T-cell (primary cell): ENCODE data around the gene GPR22. TPM values are rescaled to one million over a fixed set of nuclear protein-coding genes. Genes with fewer than 3 reads are reported as not detected.

Experiments used
- ATAC-seq, 4 experiments: fragments of 200-7000 bp in 3 of 4; fragments of 150-1000 bp in 1 of 4; cut with Tn5 transposase; replicated peaks in 1 of 4; 1 replicate in 3 of 4; 2 replicates in 1 of 4; pipeline ENCODE4 v1.10.0; 2021; ENCODE audit warnings: moderate library complexity in 3 of 4, mild to moderate bottlenecking in 2 of 4, moderate number of reproducible peaks in 1 of 4
- CTCF ChIA-PET, 2 donors: fragments of 300-600 bp; sonication (Branson Sonifier 250); formaldehyde crosslinking; loops; one replicate each; lab custom pipeline; 2022; ENCODE audit warnings: antibody characterized with exemption in 2 of 2; lab: Charles Lee
- POLR2A ChIA-PET, 2 donors: fragments of 300-600 bp; sonication (Branson Sonifier 250); formaldehyde crosslinking; loops; one replicate each; lab custom pipeline; 2022; ENCODE audit warnings: antibody characterized with exemption in 2 of 2; lab: Charles Lee
- DNase-seq, 35 experiments: peaks; one replicate each; pipeline versions ENCODE4 v3.0.0 to v3.0.0-alpha.2; 2013 to 2023
- H3K27ac ChIP-seq: one replicate; pipeline ENCODE4 v1.5.1; 2013; ENCODE audit warnings: low read length
- H3K27me3 ChIP-seq, 2 experiments: replicated peaks in 1 of 2; 1 replicate in 1 of 2; 2 replicates in 1 of 2; pipeline versions ENCODE4 v1.6.1 to v1.7.0; 2013; ENCODE audit warnings: low read length in 1 of 2, mixed read lengths in 1 of 2; ENCODE audit not compliant: control insufficient read depth in 2 of 2, insufficient read depth in 2 of 2; ENCODE audit errors: extremely low read depth in 1 of 2
- H3K36me3 ChIP-seq, 2 donors: 1 replicate in 1 of 2; 2 replicates in 1 of 2; pipeline versions ENCODE4 v1.6.1 to v1.7.0; 2013; ENCODE audit warnings: low read length in 1 of 2; ENCODE audit not compliant: control insufficient read depth in 2 of 2, insufficient read depth in 1 of 2; ENCODE audit errors: extremely low read depth in 1 of 2
- H3K4me1 ChIP-seq, 2 experiments: 1 replicate in 1 of 2; 2 replicates in 1 of 2; pipeline versions ENCODE4 v1.6.1 to v1.7.0; 2013; ENCODE audit warnings: low read length in 2 of 2, mixed read lengths in 1 of 2; ENCODE audit not compliant: insufficient read depth in 2 of 2, control insufficient read depth in 1 of 2; ENCODE audit errors: extremely low read depth in 1 of 2
- H3K4me3 ChIP-seq, 2 donors: 1 replicate in 1 of 2; 2 replicates in 1 of 2; pipeline versions ENCODE4 v1.5.1 to v1.7.0; 2013; ENCODE audit warnings: mild to moderate bottlenecking in 2 of 2, low read length in 1 of 2, moderate library complexity in 1 of 2; ENCODE audit not compliant: control insufficient read depth in 1 of 2; ENCODE audit errors: extremely low read depth in 1 of 2
- H3K9me3 ChIP-seq: 2 replicates; pipeline ENCODE4 v1.7.0; 2013
- H3K27ac Mint-ChIP-seq, 2 donors: one replicate each; pipeline ENCODE4 v1.8.0; 2020 to 2021; ENCODE audit warnings: mild to moderate bottlenecking in 2 of 2, mixed read lengths in 2 of 2
- H3K27me3 Mint-ChIP-seq, 2 donors: one replicate each; pipeline ENCODE4 v1.8.0; 2021 to 2022; ENCODE audit warnings: mixed read lengths in 2 of 2
- H3K36me3 Mint-ChIP-seq: one replicate; pipeline ENCODE4 v1.8.0; 2021; ENCODE audit warnings: mixed read lengths
- H3K4me1 Mint-ChIP-seq, 3 donors: one replicate each; pipeline ENCODE4 v1.8.0; 2020 to 2022; ENCODE audit warnings: mixed read lengths in 3 of 3, mild to moderate bottlenecking in 1 of 3
- H3K4me3 Mint-ChIP-seq, 3 donors: one replicate each; pipeline ENCODE4 v1.8.0; 2020 to 2022; ENCODE audit warnings: mild to moderate bottlenecking in 3 of 3, mixed read lengths in 3 of 3, moderate library complexity in 3 of 3
- H3K9me3 Mint-ChIP-seq, 3 donors: one replicate each; pipeline ENCODE4 v1.8.0; 2020 to 2022; ENCODE audit warnings: mixed read lengths in 3 of 3
- WGBS: methylation state at CpG from one replicate; pipeline ENCODE4 v1.1.5; 2013; ENCODE audit warnings: missing lambda C conversion rate; ENCODE audit not compliant: insufficient coverage; 5-methylcytosine and 5-hydroxymethylcytosine counted together
- total RNA-seq, 35 experiments: library from RNA in 6 of 35; stranded (reverse) in 6 of 35; fragments of 120-200 nt in 1 of 35; gene quantifications; one replicate each; pipeline versions ENCODE4 v1.2.1 to v1.2.4 and lab custom pipeline; 2013 to 2026

The GPR22 gene, protein sequence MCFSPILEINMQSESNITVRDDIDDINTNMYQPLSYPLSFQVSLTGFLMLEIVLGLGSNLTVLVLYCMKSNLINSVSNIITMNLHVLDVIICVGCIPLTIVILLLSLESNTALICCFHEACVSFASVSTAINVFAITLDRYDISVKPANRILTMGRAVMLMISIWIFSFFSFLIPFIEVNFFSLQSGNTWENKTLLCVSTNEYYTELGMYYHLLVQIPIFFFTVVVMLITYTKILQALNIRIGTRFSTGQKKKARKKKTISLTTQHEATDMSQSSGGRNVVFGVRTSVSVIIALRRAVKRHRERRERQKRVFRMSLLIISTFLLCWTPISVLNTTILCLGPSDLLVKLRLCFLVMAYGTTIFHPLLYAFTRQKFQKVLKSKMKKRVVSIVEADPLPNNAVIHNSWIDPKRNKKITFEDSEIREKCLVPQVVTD
- total RNA-seq (not detected), total RNA-seq (lab: John Stamatoyannopoulos, UW) (0 reads per million in 29 experiments)
- total RNA-seq (2013) = not detected

DNA sequence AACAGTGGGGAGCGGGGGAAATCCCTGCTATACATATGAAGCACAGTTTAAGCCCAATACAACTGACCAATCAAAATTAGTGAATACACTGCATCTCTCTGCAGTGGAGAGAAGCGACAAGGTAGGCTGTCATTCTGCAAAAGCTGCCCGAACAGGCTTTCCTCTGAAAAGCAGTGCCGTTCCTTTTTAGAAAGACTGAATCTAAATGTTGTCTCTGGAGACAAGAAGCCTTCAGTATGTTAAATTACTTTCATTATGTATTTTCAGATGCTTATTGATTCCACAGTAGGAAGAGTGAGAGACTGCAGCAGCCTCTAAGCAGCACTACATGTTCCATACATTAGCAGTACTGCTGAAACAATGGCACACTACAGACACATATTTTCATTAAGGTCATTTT is at the start of gene GPR22:
Gene GPR22, plus strand, starts transcription at position 129 of the 400 bp plus-strand sequence. CDS start 4,004 bp downstream, outside the sequence.
- Histone ChIP-seq H3K4me3 (no peak within 1 kb of the TSS), H3K36me3 (no peaks in the 10 kb centered on the region), H3K9me3 (no peaks in the 10 kb centered on the region), H3K27ac (no peak within 1 kb of the TSS), H3K27me3 (no peaks in the 10 kb centered on the region), H3K4me1 (no peaks in the 10 kb centered on the region)
- no peaks in the 10 kb centered on the region for H3K9me3 Mint-ChIP-seq
- H3K36me3 Mint-ChIP-seq = peaks cover 5% of the 10 kb centered on the region
- no peaks in the 10 kb centered on the region for H3K27me3 Mint-ChIP-seq
- DNase-seq (no peak), ATAC-seq (no peak)
- ChIA-PET CTCF (interaction anchor here in 1 of 2 donors (1.7 kb wide), 1 partner anchor 9 kb away, joined by 4 read pairs; no protein-coding TSS in a partner anchor), POLR2A (no interaction called here)
- H3K4me3 Mint-ChIP-seq = no peak within 1 kb of the TSS
- no peak within 1 kb of the TSS for H3K27ac Mint-ChIP-seq
- no CpG with 5 or more reads among the region's 4 CpGs for WGBS
- H3K4me1 Mint-ChIP-seq = peaks cover 3 to 5% (median 4%) of the 10 kb centered on the region in 3 donors

DNA sequence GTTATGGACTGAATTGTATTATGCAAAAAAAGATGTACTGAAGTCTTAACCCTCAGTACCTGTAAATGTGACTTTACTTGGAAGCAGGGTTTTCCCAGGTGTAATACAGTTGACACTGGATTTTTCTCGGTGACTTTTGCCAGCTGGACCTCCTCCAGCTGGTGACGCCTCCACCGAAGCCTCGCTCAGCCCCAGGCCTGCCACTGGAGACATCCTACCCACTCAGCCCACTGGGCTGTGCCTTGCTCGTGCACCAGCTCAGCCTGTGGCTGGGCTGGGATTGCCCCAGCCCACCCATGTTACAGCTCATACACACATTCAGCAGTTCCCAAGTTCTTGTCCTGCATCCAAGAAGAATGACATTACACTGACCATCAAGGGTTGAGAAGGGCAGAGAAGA is 42.4 kb upstream of the GPR22 start:
- no peaks in the 10 kb centered on the region for H3K4me1 ChIP-seq
- Mint-ChIP-seq H3K36me3 (peaks cover 44% of the 10 kb centered on the region), H3K27me3 (no peaks in the 10 kb centered on the region), H3K4me3 (no peak overlapping the region), H3K9me3 (no peaks in the 10 kb centered on the region), H3K27ac (no peak overlapping the region), H3K4me1 (peaks cover 0 to 7% (median 2%) of the 10 kb centered on the region in 3 donors)
- ATAC-seq = no peak
- H3K4me3 ChIP-seq = no peak overlapping the region
- 100% methylated on average over 4 of the region's 5 CpGs for WGBS
- CTCF ChIA-PET = interaction anchor here in 1 of 2 donors (0.7 kb wide), 1 partner anchor 27 kb away, joined by 3 read pairs; no protein-coding TSS in a partner anchor
- H3K36me3 ChIP-seq = no peaks in the 10 kb centered on the region
- H3K27me3 ChIP-seq = no peaks in the 10 kb centered on the region
- DNase-seq = no peak
- POLR2A ChIA-PET = interaction anchor here in 1 of 2 donors (0.6 kb wide), 1 partner anchor 14 kb away, joined by 4 read pairs; no protein-coding TSS in a partner anchor
- no peaks in the 10 kb centered on the region for H3K9me3 ChIP-seq
- H3K27ac ChIP-seq = no peak overlapping the region

DNA sequence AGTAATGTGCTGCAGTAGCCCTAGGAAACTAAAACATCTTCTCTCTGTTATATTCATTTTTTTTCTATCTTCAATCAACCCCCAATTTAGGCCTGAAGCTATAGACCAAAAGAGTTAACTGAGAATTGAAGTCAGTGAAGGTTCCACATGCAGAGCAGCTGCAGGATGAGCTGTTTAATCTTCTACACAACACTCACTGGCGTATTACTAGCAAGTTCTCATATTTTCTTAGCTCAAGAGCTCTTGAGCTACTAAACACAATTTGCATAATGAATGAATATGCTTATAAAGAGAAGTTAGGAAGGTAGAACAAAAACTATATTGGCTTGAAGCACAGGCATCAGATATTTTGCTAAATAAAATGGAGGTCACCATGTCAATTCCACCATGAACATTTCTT is 41.2 kb upstream of the GPR22 start:
- no peak for DNase-seq

DNA sequence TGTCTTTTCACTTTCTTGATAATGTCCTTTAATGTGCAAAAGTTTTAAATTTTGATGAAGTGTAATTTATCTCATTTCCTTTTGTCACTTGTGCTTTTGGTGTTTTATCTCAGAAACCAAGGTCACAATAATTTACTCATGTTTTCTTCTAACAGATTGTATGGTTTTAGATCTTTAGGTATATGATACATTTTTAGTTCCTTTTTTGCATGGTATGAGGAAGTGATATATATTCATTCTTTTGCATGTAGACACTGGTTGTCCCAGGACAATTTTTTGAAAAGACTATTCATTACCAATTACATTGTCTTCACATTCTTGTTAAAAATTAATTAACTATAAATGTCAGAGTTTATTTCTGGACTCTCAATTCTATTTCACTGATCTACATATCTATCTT is 39.8 kb upstream of the GPR22 start:
- H3K36me3 ChIP-seq = no peaks in the 10 kb centered on the region
- H3K36me3 Mint-ChIP-seq = peaks cover 54% of the 10 kb centered on the region
- H3K4me3 ChIP-seq = no peak overlapping the region
- CTCF ChIA-PET = no interaction called here
- H3K4me1 ChIP-seq = no peaks in the 10 kb centered on the region
- no peaks in the 10 kb centered on the region for H3K27me3 ChIP-seq
- H3K27ac ChIP-seq = no peak overlapping the region
- H3K9me3 ChIP-seq = no peaks in the 10 kb centered on the region
- POLR2A ChIA-PET = no interaction called here
- ATAC-seq (no peak), DNase-seq (no peak)
- no peak overlapping the region for H3K4me3 Mint-ChIP-seq
- peaks cover 0 to 5% (median 2%) of the 10 kb centered on the region in 3 donors for H3K4me1 Mint-ChIP-seq
- no peak overlapping the region for H3K27ac Mint-ChIP-seq
- H3K27me3 Mint-ChIP-seq = no peaks in the 10 kb centered on the region
- H3K9me3 Mint-ChIP-seq = peaks cover 0 to 2% (median 0%) of the 10 kb centered on the region in 3 donors

More for the DNA sequence above, 41.2 kb upstream of the GPR22 start:
- no peak for ATAC-seq
- Histone ChIP-seq H3K4me3 (no peak overlapping the region), H3K9me3 (no peaks in the 10 kb centered on the region), H3K27me3 (no peaks in the 10 kb centered on the region), H3K27ac (no peak overlapping the region), H3K4me1 (no peaks in the 10 kb centered on the region), H3K36me3 (no peaks in the 10 kb centered on the region)
- no peaks in the 10 kb centered on the region for H3K9me3 Mint-ChIP-seq
- ChIA-PET POLR2A (no interaction called here), CTCF (no interaction called here)
- no CpG with 5 or more reads among the region's 1 CpG for WGBS
- H3K36me3 Mint-ChIP-seq = peaks cover 45% of the 10 kb centered on the region
- no peaks in the 10 kb centered on the region for H3K27me3 Mint-ChIP-seq
- H3K4me3 Mint-ChIP-seq = no peak overlapping the region
- H3K4me1 Mint-ChIP-seq = peaks cover 0 to 6% (median 2%) of the 10 kb centered on the region in 3 donors
- no peak overlapping the region for H3K27ac Mint-ChIP-seq

DNA sequence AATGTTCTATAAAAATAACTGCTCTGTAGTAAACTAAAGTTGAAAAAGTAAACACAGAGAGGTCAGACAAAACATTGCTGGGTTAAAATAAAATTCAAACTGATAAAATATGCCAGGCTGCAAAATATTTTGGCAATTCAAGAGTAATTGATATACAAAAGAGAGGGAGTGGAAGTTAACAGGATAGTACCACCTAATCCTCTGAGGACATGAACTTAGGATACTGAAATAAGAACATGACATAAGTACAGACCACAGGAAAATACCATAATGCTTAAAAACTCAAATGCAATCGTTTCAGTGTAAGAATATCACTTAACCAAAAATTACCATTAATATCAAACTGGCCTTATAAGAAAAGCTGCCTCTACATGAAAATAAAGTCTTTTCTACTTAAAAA is 37.6 kb upstream of the GPR22 start:
- H3K9me3 Mint-ChIP-seq = peaks cover 6 to 9% (median 8%) of the 10 kb centered on the region in 3 donors
- H3K4me3 Mint-ChIP-seq = no peak overlapping the region

DNA sequence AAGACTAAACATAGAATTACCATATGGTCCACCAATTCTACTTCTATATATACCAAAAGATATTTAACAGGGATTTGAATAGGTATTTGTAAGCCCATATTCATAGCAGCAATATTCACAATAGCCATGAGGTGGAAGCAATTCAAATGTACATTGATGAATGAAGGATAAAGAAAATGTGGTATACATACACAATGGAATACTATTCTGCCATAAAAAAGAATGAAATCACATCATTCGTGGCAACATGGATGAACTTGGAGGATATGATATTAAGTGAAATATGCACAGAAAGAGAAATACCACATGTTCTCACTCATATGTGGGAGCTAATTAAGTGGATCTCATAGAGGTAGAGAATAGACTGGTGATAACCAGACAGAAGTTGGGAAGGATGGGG is 34.1 kb upstream of the GPR22 start:
- ATAC-seq = no peak
- no peaks in the 10 kb centered on the region for H3K27me3 Mint-ChIP-seq
- CTCF ChIA-PET = no interaction called here

More for the DNA sequence above, 37.6 kb upstream of the GPR22 start:
- ChIA-PET CTCF (no interaction called here), POLR2A (no interaction called here)
- peaks cover 0 to 5% (median 2%) of the 10 kb centered on the region in 3 donors for H3K4me1 Mint-ChIP-seq
- no peak overlapping the region for H3K27ac Mint-ChIP-seq
- DNase-seq (no peak), ATAC-seq (no peak)
- no peak overlapping the region for H3K4me3 ChIP-seq
- H3K36me3 Mint-ChIP-seq = peaks cover 58% of the 10 kb centered on the region
- no peak overlapping the region for H3K27ac ChIP-seq
- H3K9me3 ChIP-seq = no peaks in the 10 kb centered on the region
- H3K4me1 ChIP-seq = no peaks in the 10 kb centered on the region
- H3K27me3 ChIP-seq = no peaks in the 10 kb centered on the region
- no peaks in the 10 kb centered on the region for H3K36me3 ChIP-seq
- H3K27me3 Mint-ChIP-seq = no peaks in the 10 kb centered on the region
- no CpG with 5 or more reads among the region's 1 CpG for WGBS

More for the DNA sequence above, 34.1 kb upstream of the GPR22 start:
- no CpG with 5 or more reads among the region's 1 CpG for WGBS
- H3K4me3 ChIP-seq = no peak overlapping the region
- no peaks in the 10 kb centered on the region for H3K9me3 ChIP-seq
- no peak overlapping the region for H3K27ac Mint-ChIP-seq
- no peak overlapping the region for H3K27ac ChIP-seq
- POLR2A ChIA-PET = no interaction called here
- peaks cover 45% of the 10 kb centered on the region for H3K36me3 Mint-ChIP-seq
- H3K4me1 ChIP-seq = no peaks in the 10 kb centered on the region
- H3K4me1 Mint-ChIP-seq = peaks cover 0 to 3% (median 2%) of the 10 kb centered on the region in 3 donors
- peaks cover 0 to 2% of the 10 kb centered on the region in 2 donors for H3K36me3 ChIP-seq
- DNase-seq = no peak
- H3K27me3 ChIP-seq = no peaks in the 10 kb centered on the region
- H3K9me3 Mint-ChIP-seq = peaks cover 6 to 9% (median 8%) of the 10 kb centered on the region in 3 donors
- H3K4me3 Mint-ChIP-seq = no peak overlapping the region
